HG02571 (cell line): Measurements from ENCODE around the gene JCAD.
A peak's percentile ranks its signal among the peaks of the same experiment; 100 is the strongest.
"Not testable (repeated sequence)": the region's sequence is repeated elsewhere in the genome, so short reads cannot be mapped to it uniquely, and the experiment has no call there.

Source experiments
- ATAC-seq: cut with Tn5 transposase; IDR thresholded peaks from one replicate; pipeline ENCODE4 v1.9.1; 2021; ENCODE audit warnings: mild to moderate bottlenecking, moderate library complexity; ENCODE audit not compliant: unreplicated experiment

The JCAD gene

GRCh38 chr10:30028006-30028737, 31.2 kb downstream of the JCAD start:
- no peak for ATAC-seq

- ATAC-seq, result peak; percentile 81
Observed at GRCh38 chr10:30027057-30028005, 32.1 kb downstream of the JCAD start.

DNA sequence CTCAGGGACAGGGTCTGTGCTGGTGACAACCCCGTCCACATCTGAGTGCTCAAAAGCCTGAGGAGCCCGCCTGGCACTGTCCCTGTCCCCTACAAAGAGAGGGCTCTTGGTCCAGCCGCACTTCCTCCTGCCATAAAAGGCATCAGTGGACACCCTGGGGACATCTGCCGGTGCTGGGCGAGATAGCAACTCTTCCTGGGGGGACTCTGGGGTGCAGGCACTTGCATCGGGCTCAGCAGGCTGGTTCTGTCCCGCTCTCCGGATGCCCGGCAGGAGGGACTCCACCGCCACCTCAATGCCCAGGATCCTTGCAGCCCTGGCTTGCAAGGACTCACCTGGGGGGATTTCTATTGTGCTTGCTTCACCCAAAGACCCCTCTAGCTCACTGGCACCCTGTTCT, 32.8 kb downstream of the JCAD start:
- ATAC-seq, result no peak

DNA sequence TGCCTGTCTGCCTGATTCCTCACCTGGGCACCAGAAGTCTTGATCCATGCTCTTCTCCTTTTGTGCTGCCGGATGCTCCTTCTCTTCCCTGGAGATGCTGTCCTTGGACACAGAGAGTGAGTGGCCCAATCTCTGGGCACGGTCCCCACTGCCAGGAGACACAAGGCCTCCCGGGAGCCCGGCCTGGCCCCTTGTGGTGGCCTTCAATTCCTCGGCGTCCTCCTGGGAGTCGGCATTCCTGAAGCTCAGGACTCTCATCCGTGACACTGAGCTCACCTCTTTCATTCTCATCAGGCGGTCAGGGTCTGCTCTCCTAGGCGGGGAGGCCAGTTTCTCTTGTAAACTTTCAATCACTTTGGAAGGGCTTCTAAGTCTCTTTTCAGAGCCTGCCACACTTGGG, 33.3 kb downstream of the JCAD start:
- no peak for ATAC-seq

DNA sequence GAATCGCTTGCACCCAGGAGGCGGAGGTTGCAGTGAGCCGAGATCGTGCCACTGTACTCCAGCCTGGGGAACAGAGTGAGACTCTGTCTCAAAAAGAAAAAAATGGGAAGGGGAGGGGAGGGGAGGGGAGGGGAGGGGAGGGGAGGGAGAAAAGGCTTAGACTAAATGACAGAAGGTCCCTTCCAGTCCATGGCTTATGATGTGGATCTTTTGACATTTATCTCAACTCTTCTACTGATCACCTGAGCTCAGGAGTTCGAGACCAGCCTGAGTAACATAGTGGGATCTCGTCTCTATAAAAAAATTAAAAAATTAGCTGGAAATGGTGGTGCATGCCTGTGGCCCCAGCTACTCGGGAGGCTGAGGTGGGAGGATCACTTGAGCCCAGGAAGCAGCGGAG, 34.0 kb downstream of the JCAD start:
- ATAC-seq, result not testable (repeated sequence)

DNA sequence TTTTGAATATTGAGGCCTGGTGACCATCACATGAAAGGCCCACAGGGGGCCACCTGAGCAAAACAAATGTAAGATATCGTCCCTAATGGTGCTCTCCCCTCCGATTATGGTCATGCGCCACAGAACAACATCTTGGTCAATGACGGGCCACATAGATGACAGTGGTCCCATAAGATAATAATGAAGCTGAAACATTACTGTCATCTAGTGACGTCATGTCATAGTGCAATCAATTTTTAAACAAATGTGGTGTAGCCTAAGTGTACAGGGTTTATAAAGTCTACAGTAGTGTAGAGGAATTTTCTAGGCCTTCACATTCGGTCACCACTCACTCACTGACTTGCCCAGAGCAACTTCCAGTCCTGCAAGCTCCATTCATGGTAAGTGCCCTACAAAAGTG, 36.8 kb downstream of the JCAD start:
- ATAC-seq, result no peak

GRCh38 chr10:30019468-30019867, 39.9 kb downstream of the JCAD start:
- ATAC-seq, result no peak

DNA sequence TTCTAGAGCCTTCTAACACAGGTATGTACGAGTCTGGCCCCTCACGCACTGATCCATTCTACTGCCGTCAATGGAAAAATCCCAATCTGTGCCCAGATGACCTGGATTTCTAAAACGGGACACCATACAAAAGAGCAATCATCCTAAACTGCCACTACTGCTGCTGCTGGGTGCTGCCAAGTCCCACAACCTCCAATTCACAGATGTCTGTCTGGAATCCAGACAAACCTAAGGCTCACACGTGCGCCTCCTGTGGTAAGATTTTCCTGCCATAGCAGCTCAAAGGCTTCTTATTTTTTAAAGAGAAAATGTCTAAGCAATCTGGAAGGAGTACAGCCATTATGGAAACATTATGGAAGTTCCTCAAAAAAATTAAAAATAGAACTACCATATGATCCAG, 40.9 kb downstream of the JCAD start:
- ATAC-seq, result no peak

DNA sequence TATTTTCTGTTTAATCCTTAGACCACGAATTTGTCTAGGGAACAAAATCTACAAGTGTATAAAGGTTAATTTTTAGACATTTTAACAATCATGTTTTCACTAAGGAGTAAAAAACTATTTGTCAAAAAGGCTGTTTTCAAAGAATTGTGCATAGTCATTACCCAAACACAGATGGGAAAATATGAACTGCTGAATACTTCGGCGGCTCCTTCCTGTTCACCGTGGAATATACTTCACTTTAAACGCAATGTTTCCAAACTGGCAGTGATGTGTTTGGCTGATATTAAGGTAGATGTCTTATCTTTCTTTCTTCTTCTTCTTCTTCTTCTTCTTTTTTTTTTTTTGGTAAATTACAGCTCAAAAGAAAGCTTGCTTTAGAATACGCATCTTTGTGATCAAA, 41.4 kb downstream of the JCAD start:
- no peak for ATAC-seq

DNA sequence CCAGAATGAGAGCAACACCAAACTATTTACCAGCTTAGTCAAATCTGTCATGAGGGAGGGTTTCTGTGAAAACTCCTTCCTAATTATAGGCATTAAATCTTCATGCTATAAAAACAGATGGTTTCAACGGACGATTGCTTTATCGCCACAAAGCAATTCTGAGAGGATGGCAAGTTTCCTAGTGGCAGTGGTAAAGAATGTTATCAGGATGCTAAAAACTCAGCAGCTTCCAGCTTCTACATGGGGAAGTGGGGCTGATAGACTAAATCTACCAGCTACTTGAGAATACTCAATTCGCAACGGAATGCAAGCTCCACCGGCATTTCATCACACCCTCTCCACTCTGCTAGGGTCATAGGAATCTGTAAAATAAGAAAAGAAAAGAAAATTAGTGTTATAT, 41.8 kb downstream of the JCAD start:
- ATAC-seq, result no peak

GRCh38 chr10:30014511-30014910, 44.9 kb downstream of the JCAD start:
- ATAC-seq, result no peak

- no peak for ATAC-seq
Observed at GRCh38 chr10:30013757-30014156, 45.6 kb downstream of the JCAD start.

GRCh38 chr10:30011956-30012647, 47.3 kb downstream of the JCAD start:
- ATAC-seq, result no peak

DNA sequence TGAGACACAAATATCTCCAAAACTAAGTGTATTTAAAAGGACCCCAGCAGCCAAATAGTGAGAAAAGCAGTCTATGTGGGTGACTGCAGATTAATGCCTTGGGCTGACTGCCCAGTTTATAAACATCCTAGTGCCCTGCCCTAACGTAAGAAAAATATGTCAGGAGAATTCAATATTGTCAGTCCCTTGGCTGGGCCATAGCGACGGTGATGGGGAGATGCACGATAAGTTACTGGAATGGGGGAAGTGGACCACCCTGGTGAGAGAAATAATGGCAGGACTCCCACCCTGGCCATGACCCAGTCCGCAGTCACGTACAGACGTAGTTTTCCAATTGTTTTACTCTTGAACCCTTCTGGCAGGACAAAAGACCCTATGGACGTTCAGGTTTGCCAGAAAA, 48.0 kb downstream of the JCAD start:
- ATAC-seq, result no peak

GRCh38 chr10:30007406-30007805, 52.0 kb downstream of the JCAD start:
- ATAC-seq, result no peak

DNA sequence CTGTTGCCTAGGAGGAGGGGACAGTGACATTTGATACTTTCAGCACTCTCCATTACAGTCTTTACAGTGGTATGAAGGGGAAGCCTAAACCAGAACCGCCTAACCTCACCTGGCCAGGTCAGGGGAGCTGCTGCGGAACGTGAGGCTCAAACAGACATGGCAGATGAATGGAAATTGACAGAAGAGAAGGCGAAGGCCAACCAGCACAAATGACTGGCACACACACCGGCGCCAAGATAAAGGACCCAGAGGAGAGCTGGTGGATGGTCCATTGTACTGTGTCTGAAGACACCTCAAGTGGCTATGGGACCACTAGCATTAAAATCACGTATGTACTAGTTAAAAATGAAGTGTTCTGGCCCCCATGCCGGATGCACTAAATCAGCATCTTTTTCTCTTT, 53.0 kb downstream of the JCAD start:
- no peak for ATAC-seq

GRCh38 chr10:30005116-30005515, 54.3 kb downstream of the JCAD start:
- not testable (repeated sequence) for ATAC-seq

GRCh38 chr10:30002426-30003266, 56.7 kb downstream of the JCAD start:
- no peak for ATAC-seq

DNA sequence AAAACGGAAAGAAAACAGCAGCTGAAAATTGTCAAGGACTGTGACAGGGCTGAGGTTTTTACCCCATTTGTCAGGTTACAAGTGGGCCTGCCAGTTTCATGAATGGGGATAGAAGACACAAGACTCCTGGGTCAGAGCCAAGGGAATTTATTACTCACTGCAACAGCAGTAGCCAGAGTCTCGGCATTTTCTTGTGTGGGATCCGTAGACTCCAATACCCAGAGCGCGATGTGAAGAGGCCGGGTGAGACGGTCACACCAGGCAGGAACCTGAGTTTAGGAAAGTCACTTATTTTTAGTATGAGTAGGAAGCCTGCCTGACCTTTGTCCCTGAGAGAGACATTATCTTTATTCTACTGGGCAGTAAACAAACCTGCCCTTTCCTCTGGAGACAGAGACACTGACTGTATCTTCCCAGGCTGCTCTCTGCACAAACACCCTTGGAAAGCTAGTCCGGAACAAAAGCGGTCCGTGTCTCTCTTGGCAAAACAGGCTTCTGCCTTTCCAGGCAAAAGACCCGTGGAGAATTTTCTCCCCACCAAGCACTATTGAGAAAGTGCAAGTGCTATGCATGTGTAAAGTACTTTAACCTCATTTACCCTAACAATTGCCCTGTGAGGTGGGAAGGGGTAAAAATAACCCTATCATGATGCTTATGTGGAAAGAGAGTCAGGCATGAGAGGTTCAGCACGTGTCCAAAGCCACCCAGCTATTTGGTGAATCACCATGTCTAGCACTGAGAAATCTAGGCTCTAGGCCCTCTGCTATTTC, 58.4 kb downstream of the JCAD start:
- no peak for ATAC-seq
